HG03460 (cell line): Measurements from ENCODE around the gene PFDN6.
"Not testable (repeated sequence)": the region's sequence is repeated elsewhere in the genome, so short reads cannot be mapped to it uniquely, and the experiment has no call there.

Experiments
- ATAC-seq: cut with Tn5 transposase; IDR thresholded peaks from one replicate; pipeline ENCODE4 v1.9.1; 2021; ENCODE audit not compliant: unreplicated experiment

PFDN6 gene

GRCh38 chr6:33288921-33289783 lies at the start of gene PFDN6, which contains the start of gene WDR46:
TSS of gene PFDN6 (plus strand) at chr6:33289601. CDS start at chr6:33289857, 256 bp downstream.
TSS of gene WDR46 (minus strand) at chr6:33289239. CDS start at chr6:33289170, 69 bp downstream.
- peak; percentile 82 for ATAC-seq

- ATAC-seq: no peak
Measured at GRCh38 chr6:33241968-33242367, 47.4 kb upstream of the PFDN6 start.

- no peak for ATAC-seq
Measured at GRCh38 chr6:33243476-33243875, 45.9 kb upstream of the PFDN6 start.

- ATAC-seq: peak; percentile 25
Measured at GRCh38 chr6:33247977-33248642, 41.3 kb upstream of the PFDN6 start.

GRCh38 chr6:33248643-33248931 lies 40.8 kb upstream of the PFDN6 start:
- peak; percentile 8 for ATAC-seq

- peak; percentile 83 for ATAC-seq
Measured at GRCh38 chr6:33248932-33249731, 40.3 kb upstream of the PFDN6 start.

GRCh38 chr6:33249732-33250630 lies 39.4 kb upstream of the PFDN6 start:
- no peak for ATAC-seq

GRCh38 chr6:33250731-33251130 lies 38.7 kb upstream of the PFDN6 start:
- no peak for ATAC-seq

GRCh38 chr6:33251395-33252012 lies 37.9 kb upstream of the PFDN6 start:
- ATAC-seq: no peak

- ATAC-seq: no peak
Measured at GRCh38 chr6:33252759-33253158, 36.6 kb upstream of the PFDN6 start.

- ATAC-seq: no peak
Measured at GRCh38 chr6:33254591-33254990, 34.8 kb upstream of the PFDN6 start.

- ATAC-seq: no peak
Measured at GRCh38 chr6:33259032-33259431, 30.4 kb upstream of the PFDN6 start.

- not testable (repeated sequence) for ATAC-seq
Measured at GRCh38 chr6:33262490-33262889, 26.9 kb upstream of the PFDN6 start.

- no peak for ATAC-seq
Measured at GRCh38 chr6:33264015-33264414, 25.4 kb upstream of the PFDN6 start.

- ATAC-seq: no peak
Measured at GRCh38 chr6:33271117-33271467, 18.3 kb upstream of the PFDN6 start.

GRCh38 chr6:33271468-33272274 lies 17.7 kb upstream of the PFDN6 start, which contains the start of the genes RPS18 and VPS52:
TSS of gene RPS18 (plus strand) at chr6:33272075. CDS start at chr6:33272120, 45 bp downstream.
TSS of gene VPS52 (minus strand) at chr6:33271876. CDS start at chr6:33271675, 201 bp downstream.
- peak; percentile 77 for ATAC-seq

GRCh38 chr6:33272275-33273128 lies 16.9 kb upstream of the PFDN6 start:
- peak; percentile 14 for ATAC-seq
